ENCODE data around the gene SMIM5.

DNA sequence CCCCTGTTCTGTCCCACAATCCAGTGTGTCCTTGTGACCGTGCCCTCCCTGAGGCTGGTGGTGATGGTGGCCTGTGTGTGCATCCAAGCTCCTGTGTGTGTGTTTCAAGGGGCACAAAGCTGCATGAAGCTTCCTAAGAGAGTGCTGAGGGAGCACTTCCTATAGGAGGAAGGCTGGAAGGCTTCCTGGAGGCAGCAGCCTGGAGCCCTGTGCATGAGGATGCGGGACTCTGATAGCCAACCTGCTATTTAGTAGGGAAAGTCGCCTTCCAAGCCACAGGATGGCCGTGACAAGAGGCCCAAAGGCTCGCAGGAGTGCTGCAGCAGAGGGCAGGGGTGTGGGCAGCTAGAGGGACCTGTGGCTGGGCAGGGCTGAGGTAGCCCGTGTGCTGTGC lies 37.3 kb upstream of the SMIM5 start:
- TF ChIP-seq, protein P1, sequence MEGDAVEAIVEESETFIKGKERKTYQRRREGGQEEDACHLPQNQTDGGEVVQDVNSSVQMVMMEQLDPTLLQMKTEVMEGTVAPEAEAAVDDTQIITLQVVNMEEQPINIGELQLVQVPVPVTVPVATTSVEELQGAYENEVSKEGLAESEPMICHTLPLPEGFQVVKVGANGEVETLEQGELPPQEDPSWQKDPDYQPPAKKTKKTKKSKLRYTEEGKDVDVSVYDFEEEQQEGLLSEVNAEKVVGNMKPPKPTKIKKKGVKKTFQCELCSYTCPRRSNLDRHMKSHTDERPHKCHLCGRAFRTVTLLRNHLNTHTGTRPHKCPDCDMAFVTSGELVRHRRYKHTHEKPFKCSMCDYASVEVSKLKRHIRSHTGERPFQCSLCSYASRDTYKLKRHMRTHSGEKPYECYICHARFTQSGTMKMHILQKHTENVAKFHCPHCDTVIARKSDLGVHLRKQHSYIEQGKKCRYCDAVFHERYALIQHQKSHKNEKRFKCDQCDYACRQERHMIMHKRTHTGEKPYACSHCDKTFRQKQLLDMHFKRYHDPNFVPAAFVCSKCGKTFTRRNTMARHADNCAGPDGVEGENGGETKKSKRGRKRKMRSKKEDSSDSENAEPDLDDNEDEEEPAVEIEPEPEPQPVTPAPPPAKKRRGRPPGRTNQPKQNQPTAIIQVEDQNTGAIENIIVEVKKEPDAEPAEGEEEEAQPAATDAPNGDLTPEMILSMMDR (IDR thresholded peaks at IDR 0.05) = no peak
- TF ChIP-seq POLR2A (IDR thresholded peaks at IDR 0.05) (no peak), EP300 (IDR thresholded peaks at IDR 0.05) (no peak)
